ENCODE data around the gene NR5A1. TPM values are rescaled to one million over a fixed set of nuclear protein-coding genes. Genes with fewer than 3 reads are reported as not detected.

Gene NR5A1
- total RNA-seq, 1 experiment from 2014 or later, result 0.64 TPM

DNA sequence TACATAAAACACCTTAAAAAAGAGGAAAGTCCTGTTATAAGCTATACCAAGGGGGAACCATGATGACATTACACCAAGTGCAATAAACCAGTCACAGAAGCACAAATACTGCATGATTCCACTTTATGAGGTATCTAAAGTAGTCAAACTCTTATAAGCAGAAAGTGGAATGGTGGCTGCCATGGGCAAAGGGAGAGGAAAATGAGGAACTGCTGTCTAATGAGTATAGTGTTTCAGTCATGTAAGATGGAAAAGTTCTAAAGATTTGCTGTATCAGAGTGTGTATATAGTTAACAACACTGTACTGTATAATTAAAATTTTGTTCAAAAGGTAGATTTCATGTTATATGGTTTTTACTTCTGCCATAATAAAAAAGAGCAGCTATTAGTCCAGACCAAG, 34.6 kb upstream of the NR5A1 start:
- BruUV-seq (replicated peaks), result no TSS peak
- no peak overlapping the region for H3K27ac ChIP-seq (ENCODE audit: low read depth, low read length)
- H3K36me3 ChIP-seq (ENCODE audit: control insufficient read depth in 1 of 2, insufficient read depth in 2 of 2, low read length in 2 of 2), result peaks cover 0 to 4% of the 10 kb centered on the region in 2 experiments; a peak in 2 of 4 replicates
- no peak overlapping the region for H3K4me2 ChIP-seq (ENCODE audit: low read length)
- intact Hi-C loops (cut with micrococcal nuclease), result no loop called here
- RAD21 ChIA-PET (ENCODE audit: low non-redundant PET in 1 of 2, low total read pairs in 2 of 2, uncharacterized antibody in 2 of 2, unreplicated experiment in 2 of 2), result no interaction called here
- no peaks in the 10 kb centered on the region for H3K9me2 ChIP-seq (ENCODE audit: insufficient read depth)
- H3K4me3 ChIP-seq (replicated peaks in 1 of 2; ENCODE audit: low read depth in 1 of 2, low read length in 2 of 2), result no peak overlapping the region
- H3K79me2 ChIP-seq (ENCODE audit: insufficient read depth, low read length), result no peaks in the 10 kb centered on the region
- no peaks in the 10 kb centered on the region for H3K4me1 ChIP-seq (ENCODE audit: control insufficient read depth in 1 of 2, insufficient read depth in 2 of 2, low read length in 2 of 2)
- ATAC-seq (no peak), DNase-seq (ENCODE audit: low read depth, low spot score) (no peak)
- POLR2A ChIA-PET, result no interaction called here
- no peak overlapping the region for H3K9ac ChIP-seq (ENCODE audit: low read length)
- H3K27me3 ChIP-seq (ENCODE audit: insufficient read depth, low read length), result no peaks in the 10 kb centered on the region
- H3K9me3 ChIP-seq (ENCODE audit: control insufficient read depth in 1 of 2, insufficient read depth in 1 of 2, low read depth in 1 of 2, low read length in 2 of 2), result no peaks in the 10 kb centered on the region
- no peak overlapping the region for H2AFZ ChIP-seq (ENCODE audit: low read depth, low read length, poor library complexity, severe bottlenecking)
- CTCF ChIA-PET, result no interaction called here
- no peaks in the 10 kb centered on the region for H4K20me1 ChIP-seq (ENCODE audit: insufficient read depth)
- TF ChIP-seq SP1 (IDR thresholded peaks at IDR 0.05; ENCODE audit: low read depth) (no peak), SIN3A (IDR thresholded peaks at IDR 0.05; ENCODE audit: low read depth) (no peak), EZH2 (IDR thresholded peaks at IDR 0.05) (no peak)
- TF ChIP-seq, protein P1, sequence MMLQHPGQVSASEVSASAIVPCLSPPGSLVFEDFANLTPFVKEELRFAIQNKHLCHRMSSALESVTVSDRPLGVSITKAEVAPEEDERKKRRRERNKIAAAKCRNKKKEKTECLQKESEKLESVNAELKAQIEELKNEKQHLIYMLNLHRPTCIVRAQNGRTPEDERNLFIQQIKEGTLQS (IDR thresholded peaks at IDR 0.05), result no peak

DNA sequence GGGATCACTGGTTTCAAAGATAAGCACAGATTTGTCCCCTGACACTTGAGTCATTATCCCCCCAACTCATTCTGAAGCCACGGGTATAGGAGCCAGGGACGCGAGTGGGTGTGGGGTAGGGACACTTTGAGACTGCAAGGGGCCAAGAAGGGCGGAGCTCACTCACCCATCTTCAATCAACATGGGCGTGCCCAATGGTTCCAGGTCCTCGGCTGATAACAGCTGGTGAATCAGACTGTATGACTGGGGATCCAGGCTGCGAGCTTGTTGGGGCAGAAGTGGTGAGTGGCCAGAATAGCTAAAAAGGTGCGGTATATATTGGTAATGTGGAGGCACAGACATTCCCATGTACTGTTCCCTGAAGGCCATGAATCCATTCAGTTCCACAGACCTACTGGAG, 30.7 kb upstream of the NR5A1 start:
- Histone ChIP-seq H3K27me3 (ENCODE audit: insufficient read depth, low read length) (no peaks in the 10 kb centered on the region), H3K4me1 (ENCODE audit: control insufficient read depth in 1 of 2, insufficient read depth in 2 of 2, low read length in 2 of 2) (no peaks in the 10 kb centered on the region), H3K9ac (ENCODE audit: low read length) (no peak overlapping the region), H3K4me2 (ENCODE audit: low read length) (no peak overlapping the region), H4K20me1 (ENCODE audit: insufficient read depth) (no peaks in the 10 kb centered on the region), H2AFZ (ENCODE audit: low read depth, low read length, poor library complexity, severe bottlenecking) (no peak overlapping the region), H3K79me2 (ENCODE audit: insufficient read depth, low read length) (no peaks in the 10 kb centered on the region), H3K4me3 (replicated peaks in 1 of 2; ENCODE audit: low read depth in 1 of 2, low read length in 2 of 2) (no peak overlapping the region), H3K27ac (ENCODE audit: low read depth, low read length) (no peak overlapping the region), H3K9me3 (ENCODE audit: control insufficient read depth in 1 of 2, insufficient read depth in 1 of 2, low read depth in 1 of 2, low read length in 2 of 2) (no peaks in the 10 kb centered on the region), H3K9me2 (ENCODE audit: insufficient read depth) (no peaks in the 10 kb centered on the region), H3K36me3 (ENCODE audit: control insufficient read depth in 1 of 2, insufficient read depth in 2 of 2, low read length in 2 of 2) (peaks cover 0 to 6% of the 10 kb centered on the region in 2 experiments; a peak in 2 of 4 replicates)
- BruUV-seq (replicated peaks), result no TSS peak
- ATAC-seq, result no peak
- TF ChIP-seq, protein P2, sequence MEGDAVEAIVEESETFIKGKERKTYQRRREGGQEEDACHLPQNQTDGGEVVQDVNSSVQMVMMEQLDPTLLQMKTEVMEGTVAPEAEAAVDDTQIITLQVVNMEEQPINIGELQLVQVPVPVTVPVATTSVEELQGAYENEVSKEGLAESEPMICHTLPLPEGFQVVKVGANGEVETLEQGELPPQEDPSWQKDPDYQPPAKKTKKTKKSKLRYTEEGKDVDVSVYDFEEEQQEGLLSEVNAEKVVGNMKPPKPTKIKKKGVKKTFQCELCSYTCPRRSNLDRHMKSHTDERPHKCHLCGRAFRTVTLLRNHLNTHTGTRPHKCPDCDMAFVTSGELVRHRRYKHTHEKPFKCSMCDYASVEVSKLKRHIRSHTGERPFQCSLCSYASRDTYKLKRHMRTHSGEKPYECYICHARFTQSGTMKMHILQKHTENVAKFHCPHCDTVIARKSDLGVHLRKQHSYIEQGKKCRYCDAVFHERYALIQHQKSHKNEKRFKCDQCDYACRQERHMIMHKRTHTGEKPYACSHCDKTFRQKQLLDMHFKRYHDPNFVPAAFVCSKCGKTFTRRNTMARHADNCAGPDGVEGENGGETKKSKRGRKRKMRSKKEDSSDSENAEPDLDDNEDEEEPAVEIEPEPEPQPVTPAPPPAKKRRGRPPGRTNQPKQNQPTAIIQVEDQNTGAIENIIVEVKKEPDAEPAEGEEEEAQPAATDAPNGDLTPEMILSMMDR (IDR thresholded peaks at IDR 0.05 in 2 of 3, conservative IDR thresholded peaks at IDR 0.05 in 1 of 3; ENCODE audit: borderline replicate concordance in 1 of 3, insufficient read depth in 1 of 3, low read depth in 2 of 3, low read length in 2 of 3), result no peak
- TF ChIP-seq EZH2 (IDR thresholded peaks at IDR 0.05), result no peak
- TF ChIP-seq SP1 (IDR thresholded peaks at IDR 0.05; ENCODE audit: low read depth), result no peak
- TF ChIP-seq SIN3A (IDR thresholded peaks at IDR 0.05; ENCODE audit: low read depth), result no peak
- no peak for TF ChIP-seq CBX3 (IDR thresholded peaks at IDR 0.05; ENCODE audit: low read depth)
- no peak for TF ChIP-seq ZNF274 (IDR thresholded peaks at IDR 0.05; ENCODE audit: low read depth, low read length)
- TF ChIP-seq EGR1 (IDR thresholded peaks at IDR 0.05; ENCODE audit: low read depth), result no peak
- no peak for TF ChIP-seq TCF7L2 (IDR thresholded peaks at IDR 0.05; ENCODE audit: borderline replicate concordance, extremely low read depth, insufficient read depth, insufficient read length)
- intact Hi-C loops (cut with micrococcal nuclease), result loop anchor here (5.0 kb wide), 1 partner anchor 411 kb away; no protein-coding TSS in a partner anchor
- ChIA-PET CTCF (interaction anchor here (1.1 to 3.1 kb wide), 5 partner anchors 10 to 215 kb away, joined by 3 to 24 read pairs (median 8); no protein-coding TSS in a partner anchor), RAD21 (ENCODE audit: low non-redundant PET in 1 of 2, low total read pairs in 2 of 2, uncharacterized antibody in 2 of 2, unreplicated experiment in 2 of 2) (interaction anchor here in 1 of 2 experiments (1.3 kb wide), 1 partner anchor 14 kb away, joined by 6 read pairs; no protein-coding TSS in a partner anchor), POLR2A (no interaction called here)
- no peak for DNase-seq (ENCODE audit: low read depth, low spot score)

Data from HCT116 (cell line).